Astrocyte of the spinal cord (primary cell): Measurements from ENCODE around the gene HDAC7.
"Not testable (repeated sequence)": the region's sequence is repeated elsewhere in the genome, so short reads cannot be mapped to it uniquely, and the experiment has no call there.

Experiments
- DNase-seq: peaks from one replicate; pipeline ENCODE4 v3.0.0; 2011; ENCODE audit warnings: low read depth, low spot score
- H3K4me3 ChIP-seq: 2 replicates; pipeline ENCODE4 v1.5.1; 2011; ENCODE audit warnings: low read depth, mild to moderate bottlenecking, low read length, moderate library complexity
- in situ Hi-C: cut with HindIII; loops from 2 replicates; pipeline ENCODE4 v1.10.0; 2017; ENCODE audit warnings: low sequenced_read_pairs
- TF ChIP-seq, protein P1 (sequence below): IDR thresholded peaks from 2 replicates; pipeline ENCODE4 v1.5.1; 2012; ENCODE audit warnings: low read depth, mild to moderate bottlenecking, low read length, inconsistent platforms

The HDAC7 gene

DNA sequence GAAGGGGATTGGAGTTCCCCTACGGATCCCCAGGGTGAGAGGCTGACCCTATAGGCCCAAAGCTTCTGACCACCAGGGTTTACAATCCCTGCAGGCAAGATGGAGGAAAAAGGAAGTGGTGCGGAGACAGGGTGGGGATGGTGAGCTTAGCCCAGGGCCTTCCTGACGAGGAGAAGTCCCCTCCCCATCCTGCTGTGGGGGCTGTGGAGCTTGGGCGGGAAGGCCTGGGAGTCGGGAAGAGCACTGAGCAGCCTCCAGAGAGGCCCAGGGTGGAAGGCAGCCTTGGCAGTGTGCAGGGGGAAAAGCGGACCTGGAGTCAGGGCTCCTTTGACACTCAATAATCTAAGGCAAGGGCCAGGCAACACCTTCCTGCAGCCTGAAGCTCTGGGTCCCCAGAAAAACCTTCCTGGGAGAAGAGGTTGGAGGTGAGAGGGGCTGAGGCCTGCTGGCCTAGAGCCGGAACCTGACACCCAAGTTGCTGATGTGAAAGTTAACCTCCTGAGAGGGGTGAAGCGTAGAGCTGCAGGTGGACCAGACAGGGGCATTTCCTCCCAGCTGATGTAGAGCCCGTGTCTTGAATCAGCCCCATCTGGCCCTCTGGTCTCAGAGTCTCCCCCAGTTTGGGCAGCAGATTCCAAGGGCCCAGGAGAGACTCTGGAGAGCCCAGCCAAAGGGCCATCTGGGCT, 6.0 kb downstream of the HDAC7 start:
- TF ChIP-seq, protein P1, sequence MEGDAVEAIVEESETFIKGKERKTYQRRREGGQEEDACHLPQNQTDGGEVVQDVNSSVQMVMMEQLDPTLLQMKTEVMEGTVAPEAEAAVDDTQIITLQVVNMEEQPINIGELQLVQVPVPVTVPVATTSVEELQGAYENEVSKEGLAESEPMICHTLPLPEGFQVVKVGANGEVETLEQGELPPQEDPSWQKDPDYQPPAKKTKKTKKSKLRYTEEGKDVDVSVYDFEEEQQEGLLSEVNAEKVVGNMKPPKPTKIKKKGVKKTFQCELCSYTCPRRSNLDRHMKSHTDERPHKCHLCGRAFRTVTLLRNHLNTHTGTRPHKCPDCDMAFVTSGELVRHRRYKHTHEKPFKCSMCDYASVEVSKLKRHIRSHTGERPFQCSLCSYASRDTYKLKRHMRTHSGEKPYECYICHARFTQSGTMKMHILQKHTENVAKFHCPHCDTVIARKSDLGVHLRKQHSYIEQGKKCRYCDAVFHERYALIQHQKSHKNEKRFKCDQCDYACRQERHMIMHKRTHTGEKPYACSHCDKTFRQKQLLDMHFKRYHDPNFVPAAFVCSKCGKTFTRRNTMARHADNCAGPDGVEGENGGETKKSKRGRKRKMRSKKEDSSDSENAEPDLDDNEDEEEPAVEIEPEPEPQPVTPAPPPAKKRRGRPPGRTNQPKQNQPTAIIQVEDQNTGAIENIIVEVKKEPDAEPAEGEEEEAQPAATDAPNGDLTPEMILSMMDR, result no peak
- no peak for DNase-seq
- in situ Hi-C loops, result no loop called here
- peak overlapping the region; percentile 28 for H3K4me3 ChIP-seq

DNA sequence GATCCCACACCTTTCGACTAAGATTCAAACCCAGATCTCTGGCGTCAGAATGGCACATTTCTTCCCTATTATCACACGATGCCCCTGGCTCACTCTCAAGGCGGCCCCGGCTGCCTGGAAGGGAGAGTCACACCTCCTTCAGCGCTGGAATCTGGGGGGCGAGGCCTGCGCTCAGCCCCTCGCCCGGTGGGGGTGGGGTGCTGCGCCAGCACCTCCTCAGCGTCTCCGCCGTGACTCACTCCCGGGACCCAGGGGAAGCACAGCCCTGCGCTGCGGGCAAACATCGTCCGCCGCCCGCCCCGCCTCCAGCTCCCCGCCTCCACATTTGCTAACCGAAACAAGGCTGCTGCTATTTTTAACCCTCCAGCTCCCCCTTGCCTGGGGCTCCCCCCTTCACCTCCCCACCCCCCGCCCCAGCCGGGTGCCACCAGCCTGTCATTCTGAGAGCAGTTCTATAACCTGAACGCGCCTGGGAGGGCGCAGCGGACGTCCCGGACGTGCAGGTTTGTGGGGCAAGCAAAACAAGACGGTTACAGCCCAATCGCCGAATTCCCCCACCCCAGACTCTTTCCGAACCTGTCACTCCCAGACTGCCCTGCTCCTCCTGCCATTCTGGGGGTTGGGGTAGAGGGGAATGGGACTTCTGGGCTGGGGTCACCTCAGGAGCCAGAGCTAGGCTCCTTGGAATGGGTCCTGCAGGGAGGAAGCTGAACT, 6.7 kb downstream of the HDAC7 start:
- in situ Hi-C loops, result no loop called here
- TF ChIP-seq, protein P1, result no peak
- peak overlapping the region; percentile 28 for H3K4me3 ChIP-seq
- peak; percentile 93 for DNase-seq

DNA sequence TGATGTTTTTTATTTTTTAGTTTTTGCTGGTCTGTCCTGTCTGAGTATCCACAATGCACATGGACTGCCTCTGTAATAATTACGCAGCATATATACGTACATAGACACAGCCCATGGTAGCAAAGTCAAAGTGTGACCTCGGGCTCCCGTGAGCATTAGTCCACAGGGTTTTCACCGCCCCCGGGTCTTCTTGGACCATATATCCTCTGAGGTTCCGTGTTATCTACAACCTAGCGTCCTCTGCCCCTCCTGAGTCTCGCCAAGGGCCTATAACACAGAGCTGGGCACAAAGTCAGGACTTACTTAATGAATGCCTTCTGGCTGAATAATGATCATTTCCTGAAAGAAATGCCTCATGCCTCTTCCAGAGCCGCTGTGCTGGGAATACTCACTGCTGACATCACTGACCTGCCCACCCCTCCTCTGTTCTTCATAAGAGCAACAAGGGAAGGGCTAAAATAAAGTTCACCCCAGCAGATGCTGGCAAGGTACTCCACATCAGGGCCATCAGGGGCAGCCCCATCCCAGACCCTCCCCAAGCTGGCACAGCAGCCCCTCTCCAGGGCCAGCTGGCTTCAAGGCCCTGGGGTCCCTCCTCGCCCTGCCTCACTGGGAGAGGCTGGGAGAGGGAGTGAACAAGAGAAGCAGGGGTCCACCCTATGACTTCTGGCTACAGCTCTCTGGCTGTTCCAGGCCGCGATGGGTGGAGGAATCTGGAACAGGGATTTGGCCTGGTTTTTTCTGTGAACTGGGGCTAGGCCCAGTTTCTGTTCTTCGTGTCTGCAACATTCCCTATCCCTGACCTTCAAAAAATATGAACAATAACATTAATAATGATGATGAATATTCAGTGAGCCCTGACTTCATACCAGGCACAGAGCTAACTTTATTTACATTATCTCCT, 7.9 kb downstream of the HDAC7 start:
- peak; percentile 82 for DNase-seq
- no peak overlapping the region for H3K4me3 ChIP-seq
- TF ChIP-seq, protein P1, result no peak
- in situ Hi-C loops, result no loop called here

DNA sequence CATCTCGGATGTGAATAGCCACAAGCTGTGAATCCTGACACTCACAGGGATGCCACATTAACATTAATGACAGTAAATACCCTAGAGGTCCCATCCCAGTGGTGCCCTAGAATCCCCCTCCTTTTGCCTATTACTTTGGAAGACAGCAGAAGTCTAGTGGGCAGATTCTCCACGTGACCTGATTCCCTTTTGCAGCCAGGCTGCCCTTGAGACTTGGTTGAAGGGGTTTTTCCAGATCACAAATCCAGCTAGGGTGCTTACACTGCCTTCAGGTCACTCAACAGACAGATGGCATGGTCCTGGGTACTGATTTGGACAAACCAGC, 8.7 kb downstream of the HDAC7 start:
- TF ChIP-seq, protein P1, result no peak

DNA sequence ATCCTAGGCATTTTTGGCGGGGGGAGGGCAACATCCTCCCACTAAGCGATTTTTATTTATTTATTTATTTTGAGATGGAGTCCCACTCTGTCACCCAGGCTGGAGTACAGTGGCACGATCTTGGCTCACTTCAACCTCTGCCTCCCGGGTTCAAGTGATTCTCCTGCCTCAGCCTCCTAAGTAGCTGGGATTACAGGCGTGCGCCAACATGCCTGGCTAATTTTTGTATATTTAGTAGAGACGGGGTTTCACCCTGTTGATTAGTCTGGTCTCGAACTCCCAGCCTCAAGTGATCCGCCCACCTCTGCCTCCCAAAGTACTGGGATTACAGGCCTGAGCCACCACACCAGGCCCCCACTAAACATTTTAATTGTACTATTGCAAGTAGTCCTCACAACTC, 10.2 kb downstream of the HDAC7 start:
- in situ Hi-C loops, DNase-seq, H3K4me3 ChIP-seq: not testable (repeated sequence)

More for the DNA sequence above, 8.7 kb downstream of the HDAC7 start:
- DNase-seq, result no peak
- H3K4me3 ChIP-seq, result no peak overlapping the region
- in situ Hi-C loops, result no loop called here

DNA sequence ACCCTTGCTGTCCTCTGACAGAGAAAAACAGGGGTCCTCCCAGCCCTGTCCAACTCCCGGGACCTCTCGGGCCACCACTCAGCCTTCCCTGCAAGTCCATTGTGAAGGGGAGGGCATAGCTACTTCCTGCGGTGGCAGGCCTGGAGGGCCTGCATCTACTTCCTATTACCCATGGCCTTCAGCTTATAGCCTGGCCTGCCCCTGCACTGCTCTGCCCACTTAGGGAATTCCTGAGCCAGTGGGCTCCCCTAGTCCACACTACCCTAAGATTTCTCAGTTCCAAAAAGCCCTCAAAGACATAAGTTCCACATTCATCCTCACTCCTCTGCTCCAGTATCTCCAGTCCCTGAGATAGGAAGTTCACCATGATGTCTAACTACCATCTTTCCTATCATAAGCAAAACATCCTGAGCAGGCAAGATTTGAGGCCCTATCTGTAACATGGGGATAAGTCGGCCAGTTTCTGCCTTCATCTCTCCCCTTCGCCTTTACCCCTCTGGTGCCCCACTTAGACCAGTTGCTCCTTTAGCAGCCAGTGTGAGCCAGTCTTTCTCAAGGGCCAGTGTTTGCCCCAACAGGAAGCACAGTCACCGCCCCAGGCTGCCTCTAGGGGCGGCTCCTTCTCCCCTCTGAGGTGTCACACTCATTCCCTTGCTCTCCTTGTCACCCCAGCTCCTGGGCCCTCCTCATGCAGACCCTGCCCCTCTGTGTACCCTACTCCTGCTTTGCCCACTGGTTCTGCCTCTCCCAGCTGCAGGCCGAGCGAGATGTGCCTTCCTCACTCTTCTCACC, 10.9 kb downstream of the HDAC7 start:
- no peak overlapping the region for H3K4me3 ChIP-seq
- in situ Hi-C loops, result no loop called here
- TF ChIP-seq, protein P1, result peak; percentile 24
- DNase-seq, result no peak
